ENCODE measurements around the gene FAM219A. TPM values are rescaled to one million over a fixed set of nuclear protein-coding genes. Genes with fewer than 3 reads are reported as not detected.

Gene FAM219A
- total RNA-seq, 1 experiment from 2014 or later: 14.7 TPM

DNA sequence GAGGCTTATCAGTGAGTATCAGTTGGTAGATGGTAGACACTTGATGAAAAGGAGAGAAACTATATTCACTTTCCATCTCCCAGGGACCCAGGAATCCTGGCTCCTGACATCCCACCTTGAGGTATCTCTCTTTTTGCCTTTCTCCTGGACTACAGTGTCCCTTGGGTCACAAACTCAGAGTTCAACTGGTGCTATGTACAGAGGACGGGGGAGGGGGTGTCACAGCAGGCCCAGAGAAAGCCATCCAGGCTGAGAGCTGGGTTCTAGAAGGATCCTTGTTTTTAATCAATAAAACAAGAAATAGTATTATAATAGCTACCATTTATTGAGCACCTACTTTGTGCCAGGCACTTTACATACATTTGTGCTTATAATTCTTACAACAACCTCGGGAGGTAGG is 92.0 kb downstream of the FAM219A start:
- DNase-seq: no peak
- Histone ChIP-seq H3K9me3 (peaks cover 9% of the 10 kb centered on the region; the same call in 1 of the 2 replicates), H3K4me1 (no peaks in the 10 kb centered on the region), H3K27me3 (replicated peaks; ENCODE audit: control insufficient read depth, insufficient read depth, low read length) (no peaks in the 10 kb centered on the region), H3K36me3 (ENCODE audit: control insufficient read depth, insufficient read depth, low read length) (peaks cover 8% of the 10 kb centered on the region), H3K4me3 (ENCODE audit: low read depth, low read length) (no peak overlapping the region)
- POLR2A ChIA-PET: interaction anchor here (0.5 kb wide), 1 partner anchor 242 kb away, joined by 8 read pairs; no protein-coding TSS in a partner anchor
- intact Hi-C loops (cut with micrococcal nuclease; ENCODE audit: unreplicated experiment): no loop called here
- peaks cover 5% of the 10 kb centered on the region for H3K9me3 Mint-ChIP-seq (ENCODE audit: unreplicated experiment)
- H3K4me1 Mint-ChIP-seq (ENCODE audit: low read depth, unreplicated experiment): no peaks in the 10 kb centered on the region
- CTCF ChIA-PET: interaction anchor here (0.6 kb wide), 1 partner anchor 14 kb away, joined by 3 read pairs; no protein-coding TSS in a partner anchor
- no peak overlapping the region for H3K4me3 Mint-ChIP-seq (ENCODE audit: unreplicated experiment)
- no peaks in the 10 kb centered on the region for H3K27me3 Mint-ChIP-seq (ENCODE audit: insufficient read depth, unreplicated experiment)
- TF ChIP-seq, protein P1, sequence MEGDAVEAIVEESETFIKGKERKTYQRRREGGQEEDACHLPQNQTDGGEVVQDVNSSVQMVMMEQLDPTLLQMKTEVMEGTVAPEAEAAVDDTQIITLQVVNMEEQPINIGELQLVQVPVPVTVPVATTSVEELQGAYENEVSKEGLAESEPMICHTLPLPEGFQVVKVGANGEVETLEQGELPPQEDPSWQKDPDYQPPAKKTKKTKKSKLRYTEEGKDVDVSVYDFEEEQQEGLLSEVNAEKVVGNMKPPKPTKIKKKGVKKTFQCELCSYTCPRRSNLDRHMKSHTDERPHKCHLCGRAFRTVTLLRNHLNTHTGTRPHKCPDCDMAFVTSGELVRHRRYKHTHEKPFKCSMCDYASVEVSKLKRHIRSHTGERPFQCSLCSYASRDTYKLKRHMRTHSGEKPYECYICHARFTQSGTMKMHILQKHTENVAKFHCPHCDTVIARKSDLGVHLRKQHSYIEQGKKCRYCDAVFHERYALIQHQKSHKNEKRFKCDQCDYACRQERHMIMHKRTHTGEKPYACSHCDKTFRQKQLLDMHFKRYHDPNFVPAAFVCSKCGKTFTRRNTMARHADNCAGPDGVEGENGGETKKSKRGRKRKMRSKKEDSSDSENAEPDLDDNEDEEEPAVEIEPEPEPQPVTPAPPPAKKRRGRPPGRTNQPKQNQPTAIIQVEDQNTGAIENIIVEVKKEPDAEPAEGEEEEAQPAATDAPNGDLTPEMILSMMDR (IDR thresholded peaks at IDR 0.05; ENCODE audit: insufficient read depth in 1 of 2, low read depth in 1 of 2, low read length in 1 of 2, severe bottlenecking in 1 of 2, unreplicated experiment in 1 of 2): no peak
- BruUV-seq (replicated peaks): no TSS peak
- H3K27ac Mint-ChIP-seq (ENCODE audit: unreplicated experiment): no peak overlapping the region
- peaks cover 43% of the 10 kb centered on the region for H3K36me3 Mint-ChIP-seq (ENCODE audit: insufficient read depth, unreplicated experiment)

DNA sequence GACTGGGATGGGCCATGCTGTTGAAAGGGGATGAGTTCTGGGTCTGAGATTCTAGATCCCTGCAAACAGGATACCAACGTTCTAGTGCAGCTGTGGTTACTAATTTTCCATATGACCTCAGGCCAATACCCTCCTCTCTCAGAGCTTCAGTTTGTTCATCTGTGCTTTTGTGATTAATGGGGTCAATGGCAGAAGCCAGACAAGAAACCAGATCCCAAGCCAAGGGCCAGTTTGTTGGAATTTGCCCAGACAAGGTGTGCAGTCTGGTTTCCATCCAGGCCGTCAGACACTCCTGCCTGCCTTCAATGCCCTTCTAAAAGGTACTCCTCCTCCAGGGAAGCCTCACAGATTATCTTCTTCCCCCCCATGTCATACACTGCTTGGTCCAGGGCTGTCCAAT is 93.1 kb downstream of the FAM219A start:
- BruUV-seq (replicated peaks): no TSS peak
- no peaks in the 10 kb centered on the region for H3K27me3 ChIP-seq (replicated peaks; ENCODE audit: control insufficient read depth, insufficient read depth, low read length)
- Mint-ChIP-seq H3K4me1 (ENCODE audit: low read depth, unreplicated experiment) (no peaks in the 10 kb centered on the region), H3K9me3 (ENCODE audit: unreplicated experiment) (peaks cover 5% of the 10 kb centered on the region), H3K36me3 (ENCODE audit: insufficient read depth, unreplicated experiment) (peaks cover 32% of the 10 kb centered on the region), H3K4me3 (ENCODE audit: unreplicated experiment) (no peak overlapping the region), H3K27ac (ENCODE audit: unreplicated experiment) (no peak overlapping the region), H3K27me3 (ENCODE audit: insufficient read depth, unreplicated experiment) (no peaks in the 10 kb centered on the region)
- no peaks in the 10 kb centered on the region for H3K4me1 ChIP-seq
- DNase-seq: no peak
- intact Hi-C loops (cut with micrococcal nuclease; ENCODE audit: unreplicated experiment): no loop called here
- H3K4me3 ChIP-seq (ENCODE audit: low read depth, low read length): no peak overlapping the region
- peaks cover 9% of the 10 kb centered on the region; the same call in 1 of the 2 replicates for H3K9me3 ChIP-seq
- TF ChIP-seq, protein P1 (IDR thresholded peaks at IDR 0.05; ENCODE audit: insufficient read depth in 1 of 2, low read depth in 1 of 2, low read length in 1 of 2, severe bottlenecking in 1 of 2, unreplicated experiment in 1 of 2): no peak
- H3K36me3 ChIP-seq (ENCODE audit: control insufficient read depth, insufficient read depth, low read length): peaks cover under 1% of the 10 kb centered on the region; the same call in 1 of the 2 replicates
- POLR2A ChIA-PET: no interaction called here
- CTCF ChIA-PET: interaction anchor here (0.7 kb wide), 1 partner anchor 10 kb away, joined by 6 read pairs; no protein-coding TSS in a partner anchor

DNA sequence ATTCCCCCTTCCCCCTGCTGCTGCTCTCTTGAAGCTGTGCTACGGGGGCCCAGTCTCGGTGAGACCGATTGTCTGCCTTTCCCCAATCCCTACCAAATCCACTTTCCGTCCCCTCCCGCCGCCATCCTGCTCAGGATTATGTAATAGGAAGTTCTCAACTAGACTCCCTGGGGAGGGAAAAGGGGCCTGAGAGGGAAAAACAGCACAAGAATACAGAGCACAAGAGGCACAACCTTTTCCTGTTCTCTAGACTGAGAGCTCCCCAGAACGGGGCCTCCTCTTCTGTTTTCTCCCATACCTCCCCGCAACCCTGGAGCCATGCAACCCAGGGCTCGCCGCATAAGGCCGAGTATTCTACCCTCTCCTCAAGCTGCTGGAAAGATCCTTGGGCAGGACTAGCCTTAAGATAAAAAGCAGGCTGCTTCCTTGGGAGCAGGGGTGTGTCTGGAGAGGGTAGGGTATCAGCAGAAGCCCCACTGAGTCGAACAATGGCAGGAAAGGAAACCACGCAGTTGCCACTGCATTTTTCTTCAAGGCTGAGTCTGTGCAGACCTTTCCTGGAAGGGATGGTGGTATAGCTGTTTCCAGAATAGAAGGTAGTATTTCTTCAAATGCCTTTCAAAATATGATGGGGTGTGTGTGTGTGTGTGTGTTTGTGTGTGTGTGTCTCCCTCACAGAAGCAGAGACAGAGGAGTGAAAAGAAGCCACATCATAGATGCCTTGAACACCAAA is 94.6 kb downstream of the FAM219A start:
- BruUV-seq (replicated peaks): no TSS peak
- DNase-seq: no peak
- Mint-ChIP-seq H3K27me3 (ENCODE audit: insufficient read depth, unreplicated experiment) (no peaks in the 10 kb centered on the region), H3K9me3 (ENCODE audit: unreplicated experiment) (peaks cover 5% of the 10 kb centered on the region), H3K4me3 (ENCODE audit: unreplicated experiment) (no peak overlapping the region), H3K36me3 (ENCODE audit: insufficient read depth, unreplicated experiment) (peaks cover 17% of the 10 kb centered on the region), H3K4me1 (ENCODE audit: low read depth, unreplicated experiment) (no peaks in the 10 kb centered on the region), H3K27ac (ENCODE audit: unreplicated experiment) (no peak overlapping the region)
- ChIA-PET CTCF (interaction anchor here (1.3 kb wide), 1 partner anchor 240 kb away, joined by 3 read pairs; no protein-coding TSS in a partner anchor), POLR2A (interaction anchor here (0.8 kb wide), 1 partner anchor 11 kb away, joined by 3 read pairs; no protein-coding TSS in a partner anchor)
- Histone ChIP-seq H3K36me3 (ENCODE audit: control insufficient read depth, insufficient read depth, low read length) (no peaks in the 10 kb centered on the region), H3K27me3 (replicated peaks; ENCODE audit: control insufficient read depth, insufficient read depth, low read length) (no peaks in the 10 kb centered on the region), H3K9me3 (peaks cover 9% of the 10 kb centered on the region; the same call in 1 of the 2 replicates), H3K4me1 (no peaks in the 10 kb centered on the region), H3K4me3 (ENCODE audit: low read depth, low read length) (no peak overlapping the region)
- intact Hi-C loops (cut with micrococcal nuclease; ENCODE audit: unreplicated experiment): no loop called here
- TF ChIP-seq, protein P1 (IDR thresholded peaks at IDR 0.05; ENCODE audit: insufficient read depth in 1 of 2, low read depth in 1 of 2, low read length in 1 of 2, severe bottlenecking in 1 of 2, unreplicated experiment in 1 of 2): no peak

Measured in Caco-2 (cell line).